IPS-20b (cell line): ENCODE results near the gene RPL35A.
"Not testable (repeated sequence)": the region's sequence is repeated elsewhere in the genome, so short reads cannot be mapped to it uniquely, and the experiment has no call there.

Experiments
- H3K27ac ChIP-seq: one replicate; pipeline ENCODE4 v1.5.1; 2013; ENCODE audit warnings: low read length
- H3K27me3 ChIP-seq: 2 replicates; pipeline ENCODE4 v1.6.1; 2013; ENCODE audit warnings: mild to moderate bottlenecking, low read length, inconsistent platforms; ENCODE audit not compliant: insufficient read depth
- H3K36me3 ChIP-seq: 2 replicates; pipeline ENCODE4 v1.6.1; 2013; ENCODE audit warnings: low read depth, mild to moderate bottlenecking, inconsistent platforms, low read length, moderate library complexity; ENCODE audit not compliant: insufficient read depth
- H3K4me1 ChIP-seq: 2 replicates; pipeline ENCODE4 v1.6.1; 2013; ENCODE audit warnings: mild to moderate bottlenecking, control low read depth, inconsistent platforms, low read length, moderate library complexity; ENCODE audit not compliant: insufficient read depth
- H3K4me3 ChIP-seq: 2 replicates; pipeline ENCODE4 v1.5.1; 2013; ENCODE audit warnings: mild to moderate bottlenecking, low read length, inconsistent platforms
- H3K9ac ChIP-seq: 2 replicates; pipeline ENCODE4 v1.6.1; 2013; ENCODE audit warnings: low read depth, mild to moderate bottlenecking, inconsistent platforms, low read length, moderate library complexity
- H3K9me3 ChIP-seq: 2 replicates; pipeline ENCODE4 v1.6.1; 2013; ENCODE audit warnings: mild to moderate bottlenecking, low read depth, low read length, inconsistent platforms; ENCODE audit not compliant: insufficient read depth

The RPL35A gene

DNA sequence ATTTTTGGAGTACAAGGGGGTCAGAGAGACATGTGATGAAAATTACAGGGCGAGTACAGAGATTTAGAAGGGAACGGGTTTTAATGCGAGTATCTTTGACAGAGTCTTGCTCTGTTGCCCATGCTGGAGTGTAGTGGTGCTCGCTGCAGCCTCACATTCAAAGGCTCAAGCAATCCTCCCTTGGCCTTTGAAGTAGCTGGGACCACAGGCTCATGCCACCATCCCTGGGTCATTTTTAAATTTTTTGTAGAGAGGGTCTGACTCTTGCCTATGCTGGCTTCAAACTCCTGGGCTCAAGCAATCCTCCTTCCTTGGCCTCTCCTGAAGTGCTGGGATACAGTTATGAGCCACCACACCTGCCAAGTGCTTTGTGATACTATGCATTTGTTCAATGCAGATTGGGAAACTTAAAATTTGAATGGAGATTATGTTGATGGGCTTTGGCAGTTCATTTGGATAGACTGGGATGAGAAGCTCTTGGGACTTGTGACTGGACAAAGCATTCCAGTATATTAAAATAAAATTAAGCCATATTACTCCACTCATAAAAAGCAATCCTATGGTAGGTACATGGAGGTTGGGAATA lies 6.0 kb downstream of the RPL35A start:
- no peak overlapping the region for H3K27ac ChIP-seq
- H3K4me1 ChIP-seq = peaks cover 5% of the 10 kb centered on the region; the same call in 1 of the 2 replicates

GRCh38 chr3:197956626-197956988 lies 6.6 kb downstream of the RPL35A start:
- no peak overlapping the region for H3K9ac ChIP-seq
- no peaks in the 10 kb centered on the region for H3K9me3 ChIP-seq
- H3K27me3 ChIP-seq = peaks cover 8% of the 10 kb centered on the region; the same call in 1 of the 2 replicates
- H3K36me3 ChIP-seq = peaks cover 55% of the 10 kb centered on the region
- peaks cover 4% of the 10 kb centered on the region; the same call in 1 of the 2 replicates for H3K4me1 ChIP-seq
- no peak overlapping the region for H3K27ac ChIP-seq
- no peak overlapping the region for H3K4me3 ChIP-seq

More for the DNA sequence above, 6.0 kb downstream of the RPL35A start:
- H3K9me3 ChIP-seq = no peaks in the 10 kb centered on the region
- peaks cover 2% of the 10 kb centered on the region; the same call in 1 of the 2 replicates for H3K27me3 ChIP-seq
- H3K36me3 ChIP-seq = peaks cover 61% of the 10 kb centered on the region
- no peak overlapping the region for H3K4me3 ChIP-seq
- no peak overlapping the region for H3K9ac ChIP-seq

DNA sequence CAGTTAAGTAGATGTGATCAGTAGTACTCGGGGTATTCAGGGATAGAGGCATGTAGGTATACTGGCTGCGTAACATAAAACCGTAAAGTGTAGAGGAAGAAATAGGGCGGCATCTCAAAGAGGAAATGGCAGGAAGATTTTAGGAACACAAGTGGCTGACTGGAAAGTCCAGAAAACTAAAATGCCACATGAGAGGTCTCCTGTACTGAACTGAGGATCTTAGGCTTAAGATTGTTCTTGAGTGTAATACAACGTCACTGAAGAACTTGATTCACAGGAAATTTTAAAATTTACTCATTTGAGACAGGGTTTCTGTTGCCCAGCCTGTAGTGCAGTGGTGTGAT lies 7.8 kb downstream of the RPL35A start:
- peaks cover 43% of the 10 kb centered on the region for H3K36me3 ChIP-seq
- no peaks in the 10 kb centered on the region for H3K9me3 ChIP-seq
- peaks cover 8% of the 10 kb centered on the region; the same call in 1 of the 2 replicates for H3K27me3 ChIP-seq
- H3K4me3 ChIP-seq = no peak overlapping the region
- no peak overlapping the region for H3K9ac ChIP-seq
- no peak overlapping the region for H3K27ac ChIP-seq
- no peaks in the 10 kb centered on the region for H3K4me1 ChIP-seq

DNA sequence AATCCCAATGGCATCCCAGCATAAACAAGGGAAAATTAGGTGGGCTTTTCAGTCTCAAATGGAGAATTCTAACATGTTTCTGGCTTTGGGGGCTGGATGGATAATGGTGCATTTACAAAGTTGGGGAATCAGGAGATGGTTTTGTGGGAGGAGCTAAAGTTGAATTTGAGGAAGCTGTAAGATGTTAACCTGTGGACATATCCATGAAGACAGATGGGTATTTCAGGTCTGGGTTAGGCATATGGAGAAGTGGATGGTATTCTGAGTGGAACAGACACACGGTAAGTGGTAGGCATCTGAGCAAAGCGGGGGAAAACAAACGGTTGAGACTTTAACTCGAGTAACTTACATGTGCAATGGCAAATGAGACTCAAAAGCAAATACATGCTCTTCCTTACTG lies 8.4 kb downstream of the RPL35A start:
- no peak overlapping the region for H3K27ac ChIP-seq
- no peak overlapping the region for H3K4me3 ChIP-seq
- no peaks in the 10 kb centered on the region for H3K4me1 ChIP-seq
- H3K36me3 ChIP-seq = peaks cover 38% of the 10 kb centered on the region
- peaks cover 8% of the 10 kb centered on the region; the same call in 1 of the 2 replicates for H3K27me3 ChIP-seq
- no peaks in the 10 kb centered on the region for H3K9me3 ChIP-seq
- H3K9ac ChIP-seq = no peak overlapping the region

- H3K9me3 ChIP-seq, H3K4me3 ChIP-seq, H3K27me3 ChIP-seq, H3K9ac ChIP-seq, H3K27ac ChIP-seq, H3K4me1 ChIP-seq: not testable (repeated sequence)
- H3K36me3 ChIP-seq = peaks cover 33% of the 10 kb centered on the region
Measured at GRCh38 chr3:197958848-197959247, 8.9 kb downstream of the RPL35A start.

DNA sequence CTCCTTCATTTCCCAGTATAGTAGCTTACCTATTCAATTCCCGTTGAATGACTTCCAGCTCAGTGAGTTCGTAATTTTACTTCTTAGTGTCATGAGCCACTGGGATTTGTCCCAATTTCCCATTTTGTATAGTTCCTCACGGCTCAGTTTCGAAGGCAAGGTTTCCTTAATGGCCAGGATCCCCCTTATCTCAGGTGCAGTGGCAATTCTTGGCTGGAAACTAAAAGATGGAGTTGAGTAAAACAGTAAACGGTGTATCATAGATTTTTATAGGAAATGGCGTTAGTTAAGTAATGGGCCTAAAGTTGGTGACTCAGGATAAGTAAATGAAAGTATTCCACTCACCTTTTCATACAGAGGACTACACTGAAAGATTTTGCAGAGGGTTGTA lies 9.5 kb downstream of the RPL35A start:
- H3K4me1 ChIP-seq = no peaks in the 10 kb centered on the region
- H3K27me3 ChIP-seq = peaks cover 8% of the 10 kb centered on the region; the same call in 1 of the 2 replicates
- H3K36me3 ChIP-seq = peaks cover 26% of the 10 kb centered on the region
- peak overlapping the region; percentile 75 for H3K4me3 ChIP-seq
- H3K9me3 ChIP-seq = no peaks in the 10 kb centered on the region
- H3K27ac ChIP-seq = no peak overlapping the region
- peak overlapping the region; percentile 73; the same call in 1 of the 2 replicates for H3K9ac ChIP-seq

- Histone ChIP-seq H3K9ac (peak within 1 kb of the TSS; percentile 77; the same call in 1 of the 2 replicates), H3K4me1 (no peaks in the 10 kb centered on the region), H3K36me3 (peaks cover 20% of the 10 kb centered on the region), H3K27me3 (peaks cover 8% of the 10 kb centered on the region; the same call in 1 of the 2 replicates), H3K9me3 (no peaks in the 10 kb centered on the region), H3K27ac (no peak within 1 kb of the TSS), H3K4me3 (peak within 1 kb of the TSS; percentile 75)
Measured at GRCh38 chr3:197959891-197960693, 10.1 kb downstream of the RPL35A start, which contains the start of gene LMLN. LMLN (plus strand) TSS chr3:197960217; CDS start chr3:197960246, 29 bp downstream.

- Histone ChIP-seq H3K9ac (peak overlapping the region; percentile 77; the same call in 1 of the 2 replicates), H3K27ac (no peak overlapping the region), H3K36me3 (peaks cover 12% of the 10 kb centered on the region), H3K27me3 (peaks cover 8% of the 10 kb centered on the region; the same call in 1 of the 2 replicates), H3K9me3 (no peaks in the 10 kb centered on the region), H3K4me3 (peak overlapping the region; percentile 75), H3K4me1 (no peaks in the 10 kb centered on the region)
Measured at GRCh38 chr3:197960694-197961581, 10.9 kb downstream of the RPL35A start.

- no peaks in the 10 kb centered on the region for H3K4me1 ChIP-seq
- H3K9ac ChIP-seq = no peak overlapping the region; the same call in 1 of the 2 replicates
- H3K9me3 ChIP-seq = peaks cover 2% of the 10 kb centered on the region; the same call in 1 of the 2 replicates
- peaks cover 5% of the 10 kb centered on the region for H3K36me3 ChIP-seq
- peaks cover 8% of the 10 kb centered on the region; the same call in 1 of the 2 replicates for H3K27me3 ChIP-seq
- 0 out of 2 replicates have a peak overlapping the region, but pooled peaks have one; percentile 75 for H3K4me3 ChIP-seq
- no peak overlapping the region for H3K27ac ChIP-seq
Measured at GRCh38 chr3:197961582-197961945, 11.6 kb downstream of the RPL35A start.

DNA sequence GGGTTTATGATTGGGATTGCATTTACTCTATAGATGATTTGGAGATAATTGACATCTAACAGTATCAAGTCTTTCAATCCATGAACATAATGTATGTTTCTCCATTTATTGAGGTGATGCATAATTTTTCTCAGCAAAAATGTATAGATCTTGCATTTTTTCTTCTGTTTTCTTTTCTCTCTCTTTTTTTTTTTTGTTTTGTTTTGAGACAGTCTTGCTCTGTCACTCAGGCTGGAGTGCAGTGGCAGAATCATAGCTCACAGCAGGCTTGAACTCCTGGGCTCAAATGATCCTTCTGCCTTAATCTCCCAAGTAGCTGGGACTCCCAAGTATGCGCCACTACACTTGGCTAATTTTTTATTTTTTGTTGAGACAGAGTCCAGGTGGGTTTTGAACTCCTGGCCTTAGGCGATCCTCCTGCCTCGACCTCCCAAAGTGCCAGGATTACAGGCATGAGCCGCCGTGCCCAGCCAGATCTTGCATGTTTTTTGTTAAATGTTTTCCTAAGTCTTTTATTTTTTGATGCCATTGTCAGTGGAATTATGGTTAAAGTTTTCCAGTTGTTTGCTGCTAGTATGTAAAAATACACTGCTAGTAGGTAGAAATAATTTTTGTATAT lies 13.1 kb downstream of the RPL35A start:
- no peak overlapping the region for H3K27ac ChIP-seq
- no peak overlapping the region for H3K9ac ChIP-seq
- no peaks in the 10 kb centered on the region for H3K36me3 ChIP-seq
- H3K4me3 ChIP-seq = no peak overlapping the region
- peaks cover 15% of the 10 kb centered on the region for H3K9me3 ChIP-seq
- no peaks in the 10 kb centered on the region for H3K4me1 ChIP-seq
- peaks cover 8% of the 10 kb centered on the region; the same call in 1 of the 2 replicates for H3K27me3 ChIP-seq
